Measurements from ENCODE around the gene RAB27B.
A peak's percentile ranks its signal among the peaks of the same experiment; 100 is the strongest.

The RAB27B gene

GRCh38 chr18:54918060-54918459, 89.8 kb downstream of the RAB27B start:
- TF ChIP-seq CTCF (IDR thresholded peaks at IDR 0.05; ENCODE audit: insufficient read depth, low read depth, low read length, missing control alignments) = no peak

GRCh38 chr18:54919412-54919811, 91.1 kb downstream of the RAB27B start:
- no peak for TF ChIP-seq CTCF (IDR thresholded peaks at IDR 0.05; ENCODE audit: insufficient read depth, low read depth, low read length, missing control alignments)
- DNase-seq (ENCODE audit: low read depth) = no peak
- no peak overlapping the region for H3K4me3 ChIP-seq (ENCODE audit: low read length)

More at GRCh38 chr18:54918060-54918459, 89.8 kb downstream of the RAB27B start:
- DNase-seq (ENCODE audit: low read depth) = no peak
- no peak overlapping the region for H3K4me3 ChIP-seq (ENCODE audit: low read length)

GRCh38 chr18:54923339-54923956, 95.2 kb downstream of the RAB27B start:
- peak; percentile 23 for DNase-seq (ENCODE audit: low read depth)
- TF ChIP-seq CTCF (IDR thresholded peaks at IDR 0.05; ENCODE audit: insufficient read depth, low read depth, low read length, missing control alignments) = no peak
- H3K4me3 ChIP-seq (ENCODE audit: low read length) = no peak overlapping the region

- DNase-seq (ENCODE audit: low read depth) = peak; percentile 47
- no peak overlapping the region for H3K4me3 ChIP-seq (ENCODE audit: low read length)
- TF ChIP-seq CTCF (IDR thresholded peaks at IDR 0.05; ENCODE audit: insufficient read depth, low read depth, low read length, missing control alignments) = no peak
Measured at GRCh38 chr18:54924948-54925347, 96.7 kb downstream of the RAB27B start.

- no peak for TF ChIP-seq CTCF (IDR thresholded peaks at IDR 0.05; ENCODE audit: insufficient read depth, low read depth, low read length, missing control alignments)
- H3K4me3 ChIP-seq (ENCODE audit: low read length) = no peak overlapping the region
- DNase-seq (ENCODE audit: low read depth) = peak; percentile 76
Measured at GRCh38 chr18:54926593-54927325, 98.5 kb downstream of the RAB27B start.

GRCh38 chr18:54928236-54928635, 100.0 kb downstream of the RAB27B start:
- no peak overlapping the region for H3K4me3 ChIP-seq (ENCODE audit: low read length)
- peak; percentile 10 for DNase-seq (ENCODE audit: low read depth)
- no peak for TF ChIP-seq CTCF (IDR thresholded peaks at IDR 0.05; ENCODE audit: insufficient read depth, low read depth, low read length, missing control alignments)
